HEK293 (cell line): ENCODE measurements around the gene LMO1.

Experiments used
- ATF2 ChIP-seq: fragments of 450-650 bp; formaldehyde crosslinking; IDR thresholded peaks from 2 replicates; pipeline ENCODE4 v1.5.1; 2016; ENCODE audit warnings: missing biosample characterization, missing genetic modification characterization, low read depth
- CTCF ChIP-seq: fragments of 450-650 bp; formaldehyde crosslinking; IDR thresholded peaks from 2 replicates; pipeline ENCODE4 v1.5.1; 2016; ENCODE audit warnings: missing biosample characterization, missing genetic modification characterization
- ELK4 ChIP-seq: IDR thresholded peaks from 2 replicates; pipeline ENCODE4 v1.6.1; 2011; ENCODE audit warnings: mild to moderate bottlenecking, low read depth, low read length, borderline replicate concordance
- PRDM4 ChIP-seq: fragments of 450-650 bp; formaldehyde crosslinking; IDR thresholded peaks from 2 replicates; pipeline ENCODE4 v1.5.1; 2017; ENCODE audit warnings: missing biosample characterization, missing genetic modification characterization
- ZBTB21 ChIP-seq: fragments of 450-650 bp; formaldehyde crosslinking; IDR thresholded peaks from 2 replicates; pipeline ENCODE4 v1.5.1; 2017; ENCODE audit warnings: missing biosample characterization, missing genetic modification characterization
- ZNF148 ChIP-seq: fragments of 450-650 bp; formaldehyde crosslinking; IDR thresholded peaks from 2 replicates; pipeline ENCODE4 v1.5.0; 2017; ENCODE audit warnings: missing biosample characterization, missing genetic modification characterization, borderline replicate concordance
- ZNF174 ChIP-seq: fragments of 450-650 bp; formaldehyde crosslinking; IDR thresholded peaks from 2 replicates; pipeline ENCODE4 v1.5.0; 2017; ENCODE audit warnings: missing biosample characterization, mild to moderate bottlenecking, missing genetic modification characterization
- ZNF747 ChIP-seq: fragments of 450-650 bp; formaldehyde crosslinking; IDR thresholded peaks from 2 replicates; pipeline ENCODE4 v1.5.1; 2016; ENCODE audit warnings: missing biosample characterization, missing genetic modification characterization
- ZNF830 ChIP-seq: fragments of 450-650 bp; IDR thresholded peaks from 2 replicates; pipeline ENCODE4 v1.5.0; 2018; ENCODE audit warnings: missing biosample characterization, missing genetic modification characterization, low read depth, mild to moderate bottlenecking, moderate library complexity

- TF ChIP-seq CTCF (tag by site-specific recombination) (no peak), ZNF747 (no peak), PRDM4 (tag by site-specific recombination) (no peak), ZBTB21 (tag by site-specific recombination) (no peak), ZNF174 (no peak), ELK4 (no peak), ZNF830 (no peak), ZNF148 (tag by site-specific recombination) (no peak), ATF2 (no peak)
Observed at GRCh38 chr11:8261921-8262551, 1.6 kb downstream of the LMO1 start.
